Calu3 (cell line): ENCODE data around the gene KCNH1. TPM values are rescaled to one million over a fixed set of nuclear protein-coding genes. Genes with fewer than 3 reads are reported as not detected.

Source experiments
- BruUV-seq: library from RNA; stranded (reverse); fragments of 400-500 nt; replicated peaks from 2 replicates; lab custom pipeline; 2021; lab: Mats Ljungman, UMichigan
- CTCF ChIA-PET: fragments of 300-600 bp; sonication (Branson Sonifier 250); formaldehyde crosslinking; loops from one replicate; lab custom pipeline; 2022; ENCODE audit warnings: antibody characterized with exemption; lab: Charles Lee
- DNase-seq: peaks from one replicate; pipeline ENCODE4 v3.0.0; 2022
- H3K27ac Mint-ChIP-seq: one replicate; pipeline ENCODE4 v1.8.0; 2022; ENCODE audit warnings: mixed read lengths; ENCODE audit not compliant: unreplicated experiment
- H3K27me3 Mint-ChIP-seq: one replicate; pipeline ENCODE4 v1.8.0; 2022; ENCODE audit warnings: mixed read lengths; ENCODE audit not compliant: unreplicated experiment
- H3K36me3 Mint-ChIP-seq: one replicate; pipeline ENCODE4 v1.8.0; 2022; ENCODE audit warnings: mild to moderate bottlenecking, moderate library complexity, mixed read lengths; ENCODE audit not compliant: insufficient read depth, unreplicated experiment
- H3K4me1 Mint-ChIP-seq: one replicate; pipeline ENCODE4 v1.8.0; 2022; ENCODE audit warnings: mild to moderate bottlenecking, low read depth, mixed read lengths; ENCODE audit not compliant: unreplicated experiment
- H3K4me3 Mint-ChIP-seq: one replicate; pipeline ENCODE4 v1.8.0; 2022; ENCODE audit warnings: mild to moderate bottlenecking, low read depth, moderate library complexity, mixed read lengths; ENCODE audit not compliant: unreplicated experiment
- H3K9me3 Mint-ChIP-seq: one replicate; pipeline ENCODE4 v1.8.0; 2022; ENCODE audit warnings: low read depth, mixed read lengths; ENCODE audit not compliant: unreplicated experiment
- CTCF ChIP-seq: fragments of 200-600 bp; IDR thresholded peaks from one replicate; pipeline ENCODE4 v1.8.0; 2022; ENCODE audit warnings: antibody characterized with exemption; ENCODE audit not compliant: unreplicated experiment
- intact Hi-C: fragments of 100-400 bp; cut with micrococcal nuclease; formaldehyde crosslinking; loops from one replicate; pipeline ENCODE4 v1.10.0; 2022; ENCODE audit not compliant: unreplicated experiment
- total RNA-seq: library from RNA; stranded (reverse); gene quantifications from 2 replicates; pipeline ENCODE4 v1.2.3, GENCODE V29; 2022

KCNH1 gene
- total RNA-seq, 1 experiment from 2014 or later: not detected

GRCh38 chr1:210848474-210848873, 285.5 kb downstream of the KCNH1 start:
- no TSS peak for BruUV-seq
- H3K9me3 Mint-ChIP-seq: no peaks in the 10 kb centered on the region

GRCh38 chr1:210841926-210842625, 291.9 kb downstream of the KCNH1 start:
- no peaks in the 10 kb centered on the region for H3K36me3 Mint-ChIP-seq
- intact Hi-C loops: no loop called here
- CTCF ChIA-PET: no interaction called here

More at GRCh38 chr1:210848474-210848873, 285.5 kb downstream of the KCNH1 start:
- Mint-ChIP-seq H3K4me3 (no peak overlapping the region), H3K27ac (no peak overlapping the region), H3K36me3 (no peaks in the 10 kb centered on the region), H3K4me1 (no peaks in the 10 kb centered on the region), H3K27me3 (no peaks in the 10 kb centered on the region)
- CTCF ChIA-PET: no interaction called here
- TF ChIP-seq CTCF: no peak
- intact Hi-C loops: no loop called here
- DNase-seq: no peak

GRCh38 chr1:210830034-210831028, 303.6 kb downstream of the KCNH1 start:
- CTCF ChIA-PET: no interaction called here
- DNase-seq: no peak
- intact Hi-C loops: no loop called here
- BruUV-seq: no TSS peak
- H3K4me1 Mint-ChIP-seq: no peaks in the 10 kb centered on the region
- H3K27ac Mint-ChIP-seq: no peak overlapping the region
- no peak overlapping the region for H3K4me3 Mint-ChIP-seq
- no peaks in the 10 kb centered on the region for H3K9me3 Mint-ChIP-seq
- H3K36me3 Mint-ChIP-seq: no peaks in the 10 kb centered on the region
- no peaks in the 10 kb centered on the region for H3K27me3 Mint-ChIP-seq
- TF ChIP-seq CTCF: no peak

More at GRCh38 chr1:210841926-210842625, 291.9 kb downstream of the KCNH1 start:
- BruUV-seq: no TSS peak
- Mint-ChIP-seq H3K27me3 (peaks cover 7% of the 10 kb centered on the region), H3K9me3 (peaks cover 4% of the 10 kb centered on the region), H3K4me1 (no peaks in the 10 kb centered on the region), H3K27ac (no peak overlapping the region), H3K4me3 (no peak overlapping the region)
- no peak for TF ChIP-seq CTCF
- DNase-seq: no peak

GRCh38 chr1:210828996-210829596, 304.9 kb downstream of the KCNH1 start:
- Mint-ChIP-seq H3K27ac (no peak overlapping the region), H3K4me1 (no peaks in the 10 kb centered on the region), H3K27me3 (no peaks in the 10 kb centered on the region), H3K9me3 (no peaks in the 10 kb centered on the region), H3K36me3 (no peaks in the 10 kb centered on the region), H3K4me3 (no peak overlapping the region)
- CTCF ChIA-PET: no interaction called here
- no TSS peak for BruUV-seq
- no peak for DNase-seq
- intact Hi-C loops: loop anchor here (10.0 kb wide), 1 partner anchor 306 kb away; the partner anchor contains the start of gene KCNH1
- no peak for TF ChIP-seq CTCF
